Heart right ventricle (tissue), 16 donors: ENCODE data around the gene MDM2. TPM values are rescaled to one million over a fixed set of nuclear protein-coding genes. Genes with fewer than 3 reads are reported as not detected.

Source experiments
- ATAC-seq, 8 donors: fragments of 200-7000 bp; cut with Tn5 transposase; one replicate each; pipeline ENCODE4 v1.9.1; 2020; ENCODE audit warnings: mild to moderate bottlenecking in 8 of 8, moderate library complexity in 8 of 8, moderate number of reproducible peaks in 1 of 8
- DNase-seq, 2 donors: peaks; one replicate each; pipeline ENCODE4 v3.0.0-alpha.2; 2020
- H3K27ac ChIP-seq, 10 donors: fragments of 200-600 bp; sonication (generic) in 2 of 10; one replicate each; pipeline versions ENCODE4 v1.5.0 to v1.8.0; 2020 to 2022; ENCODE audit warnings: mild to moderate bottlenecking in 3 of 10
- H3K27me3 ChIP-seq, 7 donors: fragments of 200-600 bp; one replicate each; pipeline ENCODE4 v1.8.0; 2021 to 2022; ENCODE audit warnings: mild to moderate bottlenecking in 2 of 7
- H3K36me3 ChIP-seq, 9 donors: fragments of 200-600 bp; sonication (generic) in 1 of 9; one replicate each; pipeline versions ENCODE4 v1.5.0 to v1.8.0; 2020 to 2022; ENCODE audit warnings: mild to moderate bottlenecking in 2 of 9
- H3K4me1 ChIP-seq, 9 donors: fragments of 200-600 bp; sonication (generic) in 1 of 9; one replicate each; pipeline versions ENCODE4 v1.5.0 to v1.8.0; 2020 to 2022; ENCODE audit warnings: mild to moderate bottlenecking in 4 of 9
- H3K4me3 ChIP-seq, 10 donors: fragments of 200-600 bp; sonication (generic) in 2 of 10; one replicate each; pipeline versions ENCODE4 v1.5.0 to v1.8.0; 2020 to 2022; ENCODE audit warnings: mild to moderate bottlenecking in 7 of 10, moderate library complexity in 2 of 10
- H3K9me3 ChIP-seq, 11 donors: fragments of 200-600 bp in 10 of 11; sonication (generic) in 2 of 11; one replicate each; pipeline versions ENCODE4 v1.5.0 to v1.8.0; 2013 to 2022; ENCODE audit warnings: mild to moderate bottlenecking in 2 of 11, control low read depth in 1 of 11, moderate library complexity in 1 of 11
- WGBS, 2 donors: extraction: QIAGEN DNeasy Blood & Tissue Kit; methylation state at CpG; one replicate each; pipeline ENCODE4 v1.1.7; 2013; ENCODE audit warnings: inconsistent platforms in 1 of 2; 5-methylcytosine and 5-hydroxymethylcytosine counted together
- intact Hi-C, 10 donors: fragments of 100-400 bp; cut with DNase I; formaldehyde crosslinking; loops; one replicate each; pipeline versions ENCODE4 v1.11.1 to v1.14.2; 2022
- polyA plus RNA-seq, 2 donors: library from polyadenylated mRNA; stranded (reverse); fragments of 200-250 nt; gene quantifications; one replicate each; pipeline ENCODE4 v1.2.3, GENCODE V29; 2013
- total RNA-seq, 10 donors: library from RNA; stranded (reverse); fragmentation: NEBNext Ultra II Directional in 3 of 10; extraction: Animal tissue kit (Norgen Biotek cat#: 25700) in 3 of 10; gene quantifications; one replicate each; pipeline versions ENCODE4 v1.2.1 to v1.2.4, GENCODE V29; 2021 to 2023
- TF ChIP-seq, protein P1 (sequence below), 9 donors: fragments of 200-600 bp; sonication (generic) in 2 of 9; IDR thresholded peaks; one replicate each; pipeline versions ENCODE4 v1.5.0 to v1.8.0; 2021 to 2022; ENCODE audit warnings: antibody characterized with exemption in 9 of 9, mild to moderate bottlenecking in 5 of 9, moderate library complexity in 1 of 9
- donor health status: Arrhythmogenic right ventricular cardiomyopathy.
- donor health status: ischemic (EF 13 %, LVEDD 7.1; RV severe dilation, severe dysfunction).
- donor health status: healthy with polysubstance abuse.
- donor health status: DM: no; HTN: yes; CAD: no.
- donor health status: DM: no; HTN: no; CAD: no.
- donor health status: ischemic (EF 25% LVEDD 6.9; RV normal size, moderate dysfunction).
- donor health status: ischemic (EF 25% LVEDD 5.7; RV mildly dilated, moderate dysfunction).
- donor health status: healthy.
- donor health status: DM: yes; HTN: yes; CAD: no.
- donor health status: Ischemic cardiomyopathy.
- donor health status: ischemic (EF 35%, LVEDD 5.7; RV mildly dilated, moderate dysfunction).
- donor health status: nonischemic (EF 11% LVEDD 7.7; RV severe dilation, severe dysfunction).
- donor health status: DM: yes; HTN: yes; CAD: no.
- donor health status: PGD.
- donor health status: ischemic (EF 29% LVEDD 5.4; RV normal size, mild dysfunction).
- donor health status: nonischemic (EF 23%, LVEDD 6.1; RV moderate dilation, normal function).

The MDM2 gene
- total and polyA plus RNA-seq, 12 donors, result 15.9 to 95.5 (median 47.1) TPM

DNA sequence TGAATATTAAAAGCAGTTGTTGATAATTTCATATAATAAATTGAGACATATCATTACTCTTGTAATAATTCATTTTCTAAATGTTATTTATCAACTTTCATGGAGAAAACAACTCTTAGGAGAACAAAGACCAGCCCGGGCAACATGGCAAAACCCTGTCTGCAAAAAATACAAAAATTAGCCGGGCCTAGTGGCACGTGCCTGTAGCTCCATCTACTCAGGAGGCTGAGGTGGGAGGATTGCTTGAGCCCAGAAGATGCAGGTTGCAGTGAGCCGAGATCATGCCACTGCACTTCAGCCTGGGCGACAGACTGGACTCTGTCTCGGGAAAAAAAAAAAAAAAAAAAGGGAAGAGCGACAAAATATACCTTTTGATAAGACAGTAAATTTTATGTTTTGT is 40.8 kb upstream of the MDM2 start:
- Histone ChIP-seq H3K27ac (no peak overlapping the region), H3K36me3 (peaks cover 0 to 56% (median 8%) of the 10 kb centered on the region in 9 donors), H3K27me3 (no peaks in the 10 kb centered on the region), H3K9me3 (no peaks in the 10 kb centered on the region), H3K4me1 (no peaks in the 10 kb centered on the region), H3K4me3 (no peak overlapping the region)
- ATAC-seq (no peak), DNase-seq (no peak)
- TF ChIP-seq, protein P1, sequence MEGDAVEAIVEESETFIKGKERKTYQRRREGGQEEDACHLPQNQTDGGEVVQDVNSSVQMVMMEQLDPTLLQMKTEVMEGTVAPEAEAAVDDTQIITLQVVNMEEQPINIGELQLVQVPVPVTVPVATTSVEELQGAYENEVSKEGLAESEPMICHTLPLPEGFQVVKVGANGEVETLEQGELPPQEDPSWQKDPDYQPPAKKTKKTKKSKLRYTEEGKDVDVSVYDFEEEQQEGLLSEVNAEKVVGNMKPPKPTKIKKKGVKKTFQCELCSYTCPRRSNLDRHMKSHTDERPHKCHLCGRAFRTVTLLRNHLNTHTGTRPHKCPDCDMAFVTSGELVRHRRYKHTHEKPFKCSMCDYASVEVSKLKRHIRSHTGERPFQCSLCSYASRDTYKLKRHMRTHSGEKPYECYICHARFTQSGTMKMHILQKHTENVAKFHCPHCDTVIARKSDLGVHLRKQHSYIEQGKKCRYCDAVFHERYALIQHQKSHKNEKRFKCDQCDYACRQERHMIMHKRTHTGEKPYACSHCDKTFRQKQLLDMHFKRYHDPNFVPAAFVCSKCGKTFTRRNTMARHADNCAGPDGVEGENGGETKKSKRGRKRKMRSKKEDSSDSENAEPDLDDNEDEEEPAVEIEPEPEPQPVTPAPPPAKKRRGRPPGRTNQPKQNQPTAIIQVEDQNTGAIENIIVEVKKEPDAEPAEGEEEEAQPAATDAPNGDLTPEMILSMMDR (IDR thresholded peaks at IDR 0.05), result no peak
- intact Hi-C loops, result no loop called here
- 91 to 98% methylated on average over 7 of the region's 7 CpGs for WGBS, 2 donors

DNA sequence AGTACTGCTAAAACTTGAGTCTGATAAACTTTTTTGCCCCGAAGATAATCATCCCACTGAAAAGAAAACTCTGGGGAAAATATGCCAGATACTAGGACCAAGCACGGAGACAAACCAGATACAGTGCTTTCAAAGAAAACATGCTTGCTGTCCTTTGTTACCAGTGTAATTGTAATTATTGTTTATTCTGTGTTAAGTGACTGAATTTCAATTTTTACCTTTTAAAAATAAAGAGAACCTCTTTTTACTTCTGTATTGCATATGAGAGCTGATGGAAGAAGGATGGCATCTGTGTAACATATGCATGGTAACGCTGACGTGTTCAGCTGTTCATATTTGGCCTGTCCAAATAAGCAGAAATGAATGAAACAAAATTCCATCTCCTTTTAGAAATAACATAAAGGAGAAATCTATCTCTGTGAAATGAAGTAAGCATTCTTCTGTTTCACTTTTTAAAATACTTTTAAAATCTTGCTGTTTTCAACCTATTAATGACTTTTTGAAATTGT is 39.5 kb upstream of the MDM2 start:
- Histone ChIP-seq H3K27ac (no peak overlapping the region), H3K9me3 (no peaks in the 10 kb centered on the region), H3K27me3 (no peaks in the 10 kb centered on the region), H3K4me1 (peaks cover 0 to 9% (median 0%) of the 10 kb centered on the region in 9 donors), H3K36me3 (peaks cover 0 to 44% (median 8%) of the 10 kb centered on the region in 9 donors), H3K4me3 (no peak overlapping the region)
- ATAC-seq (no peak), DNase-seq (no peak)
- intact Hi-C loops, result no loop called here
- 86 to 88% methylated on average over 4 of the region's 4 CpGs for WGBS, 2 donors
- TF ChIP-seq, protein P1 (IDR thresholded peaks at IDR 0.05), result no peak

- peaks cover 0 to 9% (median 0%) of the 10 kb centered on the region in 9 donors for H3K4me1 ChIP-seq
- intact Hi-C loops, result no loop called here
- H3K27me3 ChIP-seq, result no peaks in the 10 kb centered on the region
- H3K4me3 ChIP-seq, result no peak overlapping the region
- DNase-seq (no peak), ATAC-seq (no peak)
- peaks cover 0 to 30% (median 8%) of the 10 kb centered on the region in 9 donors for H3K36me3 ChIP-seq
- TF ChIP-seq, protein P1 (IDR thresholded peaks at IDR 0.05), result no peak
- H3K27ac ChIP-seq, result no peak overlapping the region
- H3K9me3 ChIP-seq, result no peaks in the 10 kb centered on the region
- WGBS, 2 donors, result 91 to 92% methylated on average over 1 of the region's 1 CpG
Measured at GRCh38 chr12:68769941-68770340, 38.0 kb upstream of the MDM2 start.

GRCh38 chr12:68771223-68771925 is 36.6 kb upstream of the MDM2 start:
- peaks cover 0 to 16% (median 4%) of the 10 kb centered on the region in 9 donors for H3K36me3 ChIP-seq
- H3K27ac ChIP-seq, result no peak overlapping the region
- DNase-seq (no peak), ATAC-seq (no peak)
- H3K4me1 ChIP-seq, result peaks cover 0 to 9% (median 0%) of the 10 kb centered on the region in 9 donors
- no peak overlapping the region for H3K4me3 ChIP-seq
- no peaks in the 10 kb centered on the region for H3K27me3 ChIP-seq
- TF ChIP-seq, protein P1 (IDR thresholded peaks at IDR 0.05), result no peak
- 93 to 95% methylated on average over 5 of the region's 5 CpGs for WGBS, 2 donors
- no peaks in the 10 kb centered on the region for H3K9me3 ChIP-seq
- intact Hi-C loops, result no loop called here
